Measurements from ENCODE around the gene IQGAP3. TPM values are rescaled to one million over a fixed set of nuclear protein-coding genes. Genes with fewer than 3 reads are reported as not detected.

The IQGAP3 gene
- total RNA-seq, 1 experiment from 2014 or later: 25.6 TPM

DNA sequence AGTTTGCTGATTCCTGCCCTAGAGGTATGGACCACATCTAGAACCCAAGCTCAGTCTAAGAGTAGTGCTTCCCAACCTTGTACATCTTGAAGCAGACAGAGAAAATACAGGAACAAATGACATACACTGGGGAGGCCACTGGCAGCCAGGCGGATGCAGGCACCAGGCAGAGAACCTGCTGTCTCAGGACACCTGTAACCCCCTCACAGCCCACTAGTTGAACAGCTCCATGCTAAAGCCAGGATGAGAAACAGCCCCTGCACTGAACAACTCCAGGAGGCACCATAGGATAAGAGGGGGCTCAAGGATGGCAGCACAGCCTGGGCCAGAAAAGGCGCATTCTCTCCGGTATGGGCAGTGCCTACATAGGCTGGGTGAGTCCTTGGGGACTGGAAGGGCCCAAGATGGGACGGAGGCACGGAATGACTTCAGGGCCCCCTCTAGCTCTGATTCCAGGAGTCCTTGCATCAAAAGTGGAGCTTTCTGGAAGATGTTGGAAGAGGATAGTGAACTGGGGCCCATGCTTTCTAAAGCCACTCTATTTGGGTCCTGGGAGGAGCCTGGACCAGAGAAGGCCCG lies 87.8 kb downstream of the IQGAP3 start:
- H3K4me3 ChIP-seq (ENCODE audit: low read depth in 2 of 2, low read length in 2 of 2): no peak overlapping the region
- DNase-seq (ENCODE audit: low read depth, low spot score): no peak
- no peaks in the 10 kb centered on the region for H3K27me3 ChIP-seq (ENCODE audit: control insufficient read depth, insufficient read depth, low read length)
- H3K36me3 ChIP-seq (ENCODE audit: control insufficient read depth, insufficient read depth, low read length): 0 out of 2 replicates have a peak, but pooled peaks cover 2% of the 10 kb centered on the region
- no peak for TF ChIP-seq POLR2AphosphoS5 (IDR thresholded peaks at IDR 0.05; ENCODE audit: low read depth, low read length)
- CTCF ChIA-PET: interaction anchor here (0.6 to 0.8 kb wide), 2 partner anchors 16 to 27 kb away, joined by 3 to 4 read pairs; partner anchors contain the start of gene MEF2D
- in situ Hi-C loops (cut with HindIII; ENCODE audit: low pct_unique_long_range_greater_than_20kb, low sequenced_read_pairs): no loop called here
- no peak overlapping the region for H3K27ac ChIP-seq (ENCODE audit: low read length)
- H3K9me3 ChIP-seq (ENCODE audit: control insufficient read depth, insufficient read depth, low read depth, low read length): no peaks in the 10 kb centered on the region
- no peak for ATAC-seq
- POLR2A ChIA-PET: no interaction called here
- BruUV-seq (replicated peaks): no TSS peak
- intact Hi-C loops (cut with micrococcal nuclease; ENCODE audit: unreplicated experiment): no loop called here
- H3K4me1 ChIP-seq (ENCODE audit: control insufficient read depth, insufficient read depth, low read length): peaks cover 8% of the 10 kb centered on the region

DNA sequence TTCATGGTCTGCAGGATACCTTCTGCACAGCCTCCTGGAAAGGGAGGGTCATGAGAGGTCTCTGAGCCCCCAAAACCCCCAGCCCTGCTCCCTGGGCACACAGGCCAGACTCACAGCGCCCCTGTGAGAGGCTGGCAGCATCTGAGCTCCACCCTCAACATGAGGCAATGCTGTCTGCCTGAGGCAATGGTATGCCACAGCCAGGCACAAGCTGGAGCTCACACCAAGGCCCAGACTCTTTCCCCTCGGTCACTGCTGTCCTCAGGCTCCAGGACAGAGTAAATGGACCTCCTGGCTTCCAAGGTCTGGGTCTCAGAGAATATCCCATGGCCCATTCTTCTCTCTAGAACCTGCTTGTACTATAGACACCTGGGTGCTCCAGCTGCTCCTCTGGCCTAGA lies 89.0 kb downstream of the IQGAP3 start:
- no peak for DNase-seq (ENCODE audit: low read depth, low spot score)
- TF ChIP-seq, protein P1, sequence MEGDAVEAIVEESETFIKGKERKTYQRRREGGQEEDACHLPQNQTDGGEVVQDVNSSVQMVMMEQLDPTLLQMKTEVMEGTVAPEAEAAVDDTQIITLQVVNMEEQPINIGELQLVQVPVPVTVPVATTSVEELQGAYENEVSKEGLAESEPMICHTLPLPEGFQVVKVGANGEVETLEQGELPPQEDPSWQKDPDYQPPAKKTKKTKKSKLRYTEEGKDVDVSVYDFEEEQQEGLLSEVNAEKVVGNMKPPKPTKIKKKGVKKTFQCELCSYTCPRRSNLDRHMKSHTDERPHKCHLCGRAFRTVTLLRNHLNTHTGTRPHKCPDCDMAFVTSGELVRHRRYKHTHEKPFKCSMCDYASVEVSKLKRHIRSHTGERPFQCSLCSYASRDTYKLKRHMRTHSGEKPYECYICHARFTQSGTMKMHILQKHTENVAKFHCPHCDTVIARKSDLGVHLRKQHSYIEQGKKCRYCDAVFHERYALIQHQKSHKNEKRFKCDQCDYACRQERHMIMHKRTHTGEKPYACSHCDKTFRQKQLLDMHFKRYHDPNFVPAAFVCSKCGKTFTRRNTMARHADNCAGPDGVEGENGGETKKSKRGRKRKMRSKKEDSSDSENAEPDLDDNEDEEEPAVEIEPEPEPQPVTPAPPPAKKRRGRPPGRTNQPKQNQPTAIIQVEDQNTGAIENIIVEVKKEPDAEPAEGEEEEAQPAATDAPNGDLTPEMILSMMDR (IDR thresholded peaks at IDR 0.05): no peak
- TF ChIP-seq, protein P2, sequence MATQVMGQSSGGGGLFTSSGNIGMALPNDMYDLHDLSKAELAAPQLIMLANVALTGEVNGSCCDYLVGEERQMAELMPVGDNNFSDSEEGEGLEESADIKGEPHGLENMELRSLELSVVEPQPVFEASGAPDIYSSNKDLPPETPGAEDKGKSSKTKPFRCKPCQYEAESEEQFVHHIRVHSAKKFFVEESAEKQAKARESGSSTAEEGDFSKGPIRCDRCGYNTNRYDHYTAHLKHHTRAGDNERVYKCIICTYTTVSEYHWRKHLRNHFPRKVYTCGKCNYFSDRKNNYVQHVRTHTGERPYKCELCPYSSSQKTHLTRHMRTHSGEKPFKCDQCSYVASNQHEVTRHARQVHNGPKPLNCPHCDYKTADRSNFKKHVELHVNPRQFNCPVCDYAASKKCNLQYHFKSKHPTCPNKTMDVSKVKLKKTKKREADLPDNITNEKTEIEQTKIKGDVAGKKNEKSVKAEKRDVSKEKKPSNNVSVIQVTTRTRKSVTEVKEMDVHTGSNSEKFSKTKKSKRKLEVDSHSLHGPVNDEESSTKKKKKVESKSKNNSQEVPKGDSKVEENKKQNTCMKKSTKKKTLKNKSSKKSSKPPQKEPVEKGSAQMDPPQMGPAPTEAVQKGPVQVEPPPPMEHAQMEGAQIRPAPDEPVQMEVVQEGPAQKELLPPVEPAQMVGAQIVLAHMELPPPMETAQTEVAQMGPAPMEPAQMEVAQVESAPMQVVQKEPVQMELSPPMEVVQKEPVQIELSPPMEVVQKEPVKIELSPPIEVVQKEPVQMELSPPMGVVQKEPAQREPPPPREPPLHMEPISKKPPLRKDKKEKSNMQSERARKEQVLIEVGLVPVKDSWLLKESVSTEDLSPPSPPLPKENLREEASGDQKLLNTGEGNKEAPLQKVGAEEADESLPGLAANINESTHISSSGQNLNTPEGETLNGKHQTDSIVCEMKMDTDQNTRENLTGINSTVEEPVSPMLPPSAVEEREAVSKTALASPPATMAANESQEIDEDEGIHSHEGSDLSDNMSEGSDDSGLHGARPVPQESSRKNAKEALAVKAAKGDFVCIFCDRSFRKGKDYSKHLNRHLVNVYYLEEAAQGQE (IDR thresholded peaks at IDR 0.05; ENCODE audit: insufficient read depth in 1 of 2, low read depth in 2 of 2, low read length in 1 of 2): no peak
- BruUV-seq (replicated peaks): no TSS peak
- ATAC-seq: no peak
- in situ Hi-C loops (cut with HindIII; ENCODE audit: low pct_unique_long_range_greater_than_20kb, low sequenced_read_pairs): no loop called here
- intact Hi-C loops (cut with micrococcal nuclease; ENCODE audit: unreplicated experiment): no loop called here
- Histone ChIP-seq H3K4me3 (ENCODE audit: low read depth in 2 of 2, low read length in 2 of 2) (no peak overlapping the region), H3K27me3 (ENCODE audit: control insufficient read depth, insufficient read depth, low read length) (no peaks in the 10 kb centered on the region), H3K4me1 (ENCODE audit: control insufficient read depth, insufficient read depth, low read length) (no peaks in the 10 kb centered on the region), H3K36me3 (ENCODE audit: control insufficient read depth, insufficient read depth, low read length) (0 out of 2 replicates have a peak, but pooled peaks cover 2% of the 10 kb centered on the region), H3K9me3 (ENCODE audit: control insufficient read depth, insufficient read depth, low read depth, low read length) (no peaks in the 10 kb centered on the region), H3K27ac (ENCODE audit: low read length) (no peak overlapping the region)
- CTCF ChIA-PET: no interaction called here
- POLR2A ChIA-PET: interaction anchor here (0.6 kb wide), 1 partner anchor 17 kb away, joined by 3 read pairs; no protein-coding TSS in a partner anchor

DNA sequence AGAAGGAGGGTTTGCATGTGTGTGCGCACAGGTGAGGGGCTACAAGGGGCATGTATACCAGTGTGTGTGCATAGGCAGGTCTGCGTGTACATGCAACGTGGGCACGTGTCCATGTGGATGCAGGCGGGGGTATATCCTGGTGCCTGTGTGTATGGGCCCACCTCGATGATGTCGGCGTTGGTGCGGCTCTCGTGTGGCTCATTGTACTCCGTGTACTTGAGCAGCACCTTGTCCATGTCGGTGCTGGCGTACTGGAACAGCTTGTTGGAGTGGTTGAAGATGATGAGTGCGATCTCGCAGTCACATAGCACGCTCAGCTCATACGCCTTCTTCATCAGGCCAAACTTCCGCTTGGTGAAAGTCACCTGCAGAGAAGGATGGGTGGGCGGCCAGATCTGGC lies 90.1 kb downstream of the IQGAP3 start:
- DNase-seq (ENCODE audit: low read depth, low spot score) (no peak), ATAC-seq (no peak)
- ChIA-PET POLR2A (no interaction called here), CTCF (interaction anchor here (0.6 kb wide), 1 partner anchor 97 kb away, joined by 6 read pairs; no protein-coding TSS in a partner anchor)
- Histone ChIP-seq H3K4me3 (ENCODE audit: low read depth in 2 of 2, low read length in 2 of 2) (no peak overlapping the region), H3K27ac (ENCODE audit: low read length) (no peak overlapping the region), H3K4me1 (ENCODE audit: control insufficient read depth, insufficient read depth, low read length) (no peaks in the 10 kb centered on the region), H3K36me3 (ENCODE audit: control insufficient read depth, insufficient read depth, low read length) (peaks cover 4% of the 10 kb centered on the region), H3K9me3 (ENCODE audit: control insufficient read depth, insufficient read depth, low read depth, low read length) (no peaks in the 10 kb centered on the region), H3K27me3 (ENCODE audit: control insufficient read depth, insufficient read depth, low read length) (no peaks in the 10 kb centered on the region)
- intact Hi-C loops (cut with micrococcal nuclease; ENCODE audit: unreplicated experiment) (no loop called here), in situ Hi-C loops (cut with HindIII; ENCODE audit: low pct_unique_long_range_greater_than_20kb, low sequenced_read_pairs) (no loop called here)
- no TSS peak for BruUV-seq (replicated peaks)
- TF ChIP-seq SIN3A (IDR thresholded peaks at IDR 0.05; ENCODE audit: borderline replicate concordance, insufficient read depth, low read depth, low read length) (no peak), POLR2AphosphoS5 (IDR thresholded peaks at IDR 0.05; ENCODE audit: low read depth, low read length) (no peak), TCF7L2 (IDR thresholded peaks at IDR 0.05; ENCODE audit: low read depth, low read length) (no peak)
- TF ChIP-seq, protein P1 (IDR thresholded peaks at IDR 0.05): no peak
- TF ChIP-seq, protein P2 (IDR thresholded peaks at IDR 0.05; ENCODE audit: insufficient read depth in 1 of 2, low read depth in 2 of 2, low read length in 1 of 2): no peak
